ENCODE measurements around the gene RALGPS1.

GRCh38 chr9:127130661-127131538, 216.3 kb downstream of the RALGPS1 start:
- TF ChIP-seq CTCF (IDR thresholded peaks at IDR 0.05) (no peak), CHD2 (IDR thresholded peaks at IDR 0.05; ENCODE audit: low read length, partially characterized antibody) (no peak), KDM1A (IDR thresholded peaks at IDR 0.05; ENCODE audit: low read depth) (no peak), POLR2A (IDR thresholded peaks at IDR 0.05; ENCODE audit: low read length) (no peak), EP300 (IDR thresholded peaks at IDR 0.05) (no peak), CEBPB (IDR thresholded peaks at IDR 0.05) (no peak)

Data from A549 (cell line).